ENCODE data around the gene CLN6. TPM values are rescaled to one million over a fixed set of nuclear protein-coding genes. Genes with fewer than 3 reads are reported as not detected.
"Not testable (repeated sequence)": the region's sequence is repeated elsewhere in the genome, so short reads cannot be mapped to it uniquely, and the experiment has no call there.

CLN6 gene
- polyA plus RNA-seq, 1 donor = 19.5 TPM

DNA sequence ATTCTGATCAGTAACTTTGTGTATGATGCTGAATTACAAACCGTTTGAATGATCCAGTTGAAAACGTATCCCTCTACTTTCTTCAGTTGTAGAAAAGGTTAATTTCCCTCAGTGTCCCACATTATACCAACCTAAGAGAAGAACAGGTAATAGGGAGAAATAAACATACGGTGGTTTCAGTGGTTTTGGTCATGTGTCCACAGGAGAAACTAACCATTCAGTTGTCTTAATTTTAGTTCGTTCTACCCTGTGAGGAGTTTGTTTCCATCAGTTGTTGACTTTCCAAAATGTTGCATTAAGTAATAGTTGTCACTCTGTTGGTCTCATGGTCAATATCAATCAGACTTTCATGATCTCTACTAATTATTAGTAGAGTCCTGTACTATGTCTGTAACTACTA is 39.5 kb downstream of the CLN6 start:
- no peak for DNase-seq (ENCODE audit: low read depth)

DNA sequence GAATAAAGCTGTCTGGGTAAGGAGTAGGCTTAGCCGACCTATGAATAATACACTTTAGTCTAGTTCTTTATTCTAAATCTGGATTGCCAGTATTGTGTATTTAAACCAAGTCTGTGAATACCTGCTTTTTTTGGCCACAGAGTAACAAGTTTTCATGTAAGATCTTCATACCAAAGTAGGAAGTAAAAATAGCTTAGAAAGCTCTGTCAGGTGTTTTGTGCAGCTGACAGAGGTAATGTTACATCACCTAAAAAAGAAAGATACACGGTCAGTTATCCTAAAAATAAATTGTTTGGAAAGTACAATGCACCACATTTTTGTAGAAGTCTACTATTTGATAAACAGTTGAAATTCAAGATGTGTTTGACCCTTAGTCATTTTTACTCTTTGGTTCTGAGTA is 40.9 kb downstream of the CLN6 start:
- no peak for DNase-seq (ENCODE audit: low read depth)

DNA sequence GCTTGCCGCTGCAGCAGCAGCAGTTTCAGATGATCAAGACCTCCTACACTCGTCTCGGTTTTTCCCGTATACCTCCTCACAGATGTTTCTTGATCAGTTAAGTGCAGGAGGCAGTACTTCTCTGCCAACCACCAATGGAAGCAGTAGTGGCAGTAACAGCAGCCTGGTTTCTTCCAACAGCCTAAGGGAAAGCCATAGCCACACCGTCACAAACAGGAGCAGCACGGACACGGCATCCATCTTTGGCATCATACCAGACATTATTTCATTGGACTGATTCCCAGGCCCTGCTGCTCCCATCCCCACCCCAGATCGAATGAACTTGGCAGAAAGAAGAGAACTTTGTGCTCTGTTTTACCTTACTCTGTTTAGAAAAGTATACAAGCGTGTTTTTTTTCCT is 42.0 kb downstream of the CLN6 start:
- DNase-seq (ENCODE audit: low read depth) = peak; percentile 55

DNA sequence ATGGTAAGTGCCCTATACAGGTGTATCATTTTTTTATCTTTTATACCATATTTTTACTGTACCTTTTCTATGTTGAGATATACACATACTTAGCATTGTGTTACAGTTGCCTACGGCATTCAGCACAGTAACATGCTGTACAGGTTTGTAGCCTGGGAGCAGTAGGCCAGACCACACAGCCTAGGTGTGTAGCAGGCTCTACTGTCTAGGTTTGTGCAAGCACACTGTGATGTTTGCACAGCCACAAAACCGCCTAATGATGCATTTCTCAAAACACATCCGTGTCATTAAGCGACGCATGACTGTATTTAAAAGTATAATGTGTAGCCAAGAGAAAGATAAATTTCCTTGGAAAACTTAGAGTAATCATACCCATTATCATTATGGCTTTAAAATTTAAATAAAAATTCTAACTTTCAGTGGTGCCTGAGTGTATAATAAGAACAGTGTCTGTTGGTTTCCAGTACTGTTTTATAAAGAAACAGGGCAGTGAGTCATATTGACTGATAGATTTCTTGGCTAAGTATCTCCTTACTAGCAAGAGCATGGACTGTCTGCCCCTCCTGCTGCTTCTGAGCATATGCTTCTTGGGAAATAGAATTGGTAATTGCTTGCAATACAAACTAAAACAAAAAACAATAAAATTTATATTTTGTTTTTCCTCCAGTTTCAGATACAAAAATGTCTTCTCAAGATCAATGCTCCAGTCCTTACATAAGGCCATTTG is 42.7 kb downstream of the CLN6 start:
- DNase-seq (ENCODE audit: low read depth) = no peak

DNA sequence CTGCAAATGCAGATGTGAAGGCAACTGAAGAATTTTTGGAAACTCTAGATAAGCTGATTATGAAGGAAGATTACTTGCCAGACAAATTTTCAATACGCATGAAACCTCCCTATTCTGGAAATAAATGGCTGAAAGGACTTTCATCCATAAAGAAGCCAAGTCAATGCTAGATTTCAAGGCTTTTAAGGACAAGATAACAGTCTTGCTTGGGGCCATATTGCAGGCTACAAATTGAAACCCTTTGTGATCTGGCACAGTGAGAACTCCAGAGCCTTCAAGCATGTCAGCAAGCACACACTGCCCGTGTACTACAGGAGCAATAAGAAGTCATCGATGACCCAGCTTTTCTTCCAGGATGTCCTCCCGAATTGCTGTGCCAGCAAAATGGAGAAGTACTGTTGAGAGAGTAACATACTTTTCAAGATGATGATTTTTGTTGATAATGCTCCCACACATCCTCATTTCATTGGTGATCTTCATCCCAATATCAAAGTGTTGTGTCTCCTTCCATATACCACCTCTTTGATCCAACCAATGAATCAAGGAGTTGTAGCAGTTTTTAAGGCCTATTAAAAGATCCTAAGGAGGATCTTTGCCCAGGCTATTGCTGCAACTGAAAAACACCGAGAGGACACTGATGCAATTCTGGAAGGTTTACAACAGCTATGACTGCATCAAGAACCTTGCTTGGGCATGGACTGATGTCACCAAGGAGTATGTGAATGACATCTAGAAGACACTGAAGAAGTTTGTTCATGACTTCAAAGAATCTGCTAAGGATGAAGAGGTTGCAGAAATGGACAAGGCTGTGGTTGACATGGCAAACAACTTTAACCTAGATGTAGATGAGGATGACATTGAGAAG is 44.7 kb downstream of the CLN6 start:
- no peak for DNase-seq (ENCODE audit: low read depth)

DNA sequence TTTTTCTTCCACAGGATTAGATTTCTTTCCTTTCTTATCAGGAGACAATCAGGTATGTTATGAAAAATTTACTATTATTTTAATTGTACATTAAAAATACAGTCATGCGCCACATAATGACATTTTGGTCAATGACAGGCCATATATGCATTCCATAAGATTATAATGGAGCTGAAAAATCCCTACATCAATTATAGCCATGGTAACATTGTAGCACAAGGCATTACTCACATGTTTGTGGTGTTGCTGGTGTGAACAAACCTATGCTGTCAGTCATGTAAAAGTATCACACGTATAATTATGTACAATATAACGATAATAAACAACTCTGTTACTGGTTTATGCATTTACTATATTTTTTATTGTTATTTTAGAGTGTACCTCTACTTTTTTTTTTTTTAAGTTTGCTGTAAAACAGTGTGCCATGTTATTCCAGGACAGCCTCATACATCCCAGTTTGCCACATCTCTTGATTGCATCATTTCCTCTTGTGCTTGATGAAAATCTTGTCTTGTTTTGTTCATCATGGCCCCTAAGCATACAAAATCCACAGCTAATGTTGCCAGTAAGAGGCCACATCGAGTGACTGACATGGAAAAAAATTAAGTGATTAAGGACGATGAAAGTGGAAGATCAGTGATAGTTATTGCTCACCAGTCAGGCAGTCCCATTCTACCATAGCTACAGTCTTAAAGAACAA is 45.8 kb downstream of the CLN6 start:
- no peak for DNase-seq (ENCODE audit: low read depth)

DNA sequence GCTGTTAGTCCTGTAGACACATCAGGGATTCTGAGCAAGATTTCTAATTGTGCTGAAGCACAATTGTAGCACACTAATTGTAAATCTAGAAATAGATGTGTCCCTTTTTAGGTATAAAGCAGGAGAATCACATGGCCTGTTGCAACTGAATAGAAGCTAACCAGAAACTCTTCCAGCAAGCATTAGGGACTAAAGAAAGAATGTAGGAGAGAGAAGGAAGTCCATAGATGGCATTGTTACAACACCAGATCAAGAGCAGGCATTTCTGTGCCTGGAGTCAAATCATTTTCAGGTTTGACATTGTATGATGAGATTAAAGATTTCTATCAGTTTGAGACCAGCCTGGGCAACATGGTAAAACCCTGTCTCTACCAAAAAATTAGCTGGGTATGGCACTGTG is 51.8 kb downstream of the CLN6 start:
- no peak for DNase-seq (ENCODE audit: low read depth)

DNA sequence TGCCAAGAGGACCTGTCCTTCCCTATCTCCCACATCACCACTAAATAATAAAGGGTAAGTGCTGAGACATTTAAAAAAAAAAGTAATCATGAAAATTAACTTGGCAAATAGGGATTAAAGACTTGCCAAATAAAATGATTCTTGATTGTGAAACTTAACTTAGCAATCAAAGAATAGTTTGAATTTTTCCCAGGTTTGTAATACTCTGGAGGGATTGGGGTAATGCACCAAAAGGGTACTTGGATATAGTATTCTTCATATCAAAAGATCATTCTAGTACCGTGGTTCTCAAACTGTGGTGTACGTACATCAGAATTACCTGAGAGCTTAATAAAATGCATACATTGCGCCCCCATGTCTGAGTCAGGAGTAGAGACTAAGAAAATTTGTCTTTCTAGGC is 52.9 kb downstream of the CLN6 start:
- no peak for DNase-seq (ENCODE audit: low read depth)

DNA sequence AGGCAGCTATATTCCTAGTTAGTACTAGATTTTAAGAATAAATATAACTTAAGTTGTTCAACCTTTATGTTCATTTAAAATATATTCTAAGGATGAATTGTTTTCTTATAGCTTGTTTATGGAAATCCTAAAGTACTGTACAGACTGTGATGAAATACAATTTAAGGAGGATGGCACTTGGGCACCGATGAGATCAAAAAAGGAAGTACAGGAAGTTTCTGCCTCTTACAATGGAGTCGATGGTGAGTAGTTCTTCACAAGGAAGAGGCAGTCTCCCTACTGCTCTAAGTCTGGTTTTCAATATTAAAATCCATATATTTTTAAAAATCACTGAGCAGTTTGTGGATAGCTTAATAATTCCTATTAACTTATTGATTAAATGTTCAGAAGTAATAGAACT is 54.0 kb downstream of the CLN6 start:
- DNase-seq (ENCODE audit: low read depth) = no peak

DNA sequence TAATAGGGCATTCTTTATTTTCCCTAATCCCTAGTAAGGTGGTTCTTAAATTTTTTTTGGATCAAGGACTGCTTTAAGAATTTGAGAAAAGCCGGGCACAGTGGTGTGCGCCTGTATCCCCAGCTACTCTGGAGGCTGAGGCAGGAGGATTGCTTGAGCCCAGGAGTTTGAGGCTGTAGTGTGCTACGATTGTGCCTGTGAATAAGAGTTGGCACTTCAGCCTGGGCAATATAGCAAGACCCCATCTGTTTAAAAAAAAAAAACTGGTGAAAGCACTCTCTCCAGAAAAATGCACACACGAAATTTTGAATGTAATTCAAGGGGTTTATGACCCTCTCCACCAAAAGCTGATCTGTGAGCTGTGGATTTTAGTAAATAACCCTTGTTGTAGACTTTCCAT is 56.4 kb downstream of the CLN6 start:
- no peak for DNase-seq (ENCODE audit: low read depth)

DNA sequence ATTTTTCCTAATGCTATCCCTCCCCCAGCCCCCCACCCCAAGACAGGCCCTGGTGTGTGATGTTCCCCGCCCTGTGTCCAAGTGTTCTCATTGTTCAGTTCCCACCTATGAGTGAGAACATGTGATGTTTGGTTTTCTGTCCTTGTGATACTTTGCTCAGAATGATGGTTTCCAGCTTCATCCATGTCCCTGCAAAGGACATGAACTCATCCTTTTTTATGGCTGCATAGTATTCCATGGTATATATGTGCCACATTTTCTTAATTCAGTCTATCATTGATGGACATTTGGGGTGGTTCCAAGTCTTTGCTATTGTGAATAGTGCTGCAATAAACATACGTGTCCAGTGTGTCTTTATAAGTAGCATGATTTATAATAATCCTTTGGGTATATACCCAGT is 57.5 kb downstream of the CLN6 start:
- DNase-seq (ENCODE audit: low read depth) = not testable (repeated sequence)

DNA sequence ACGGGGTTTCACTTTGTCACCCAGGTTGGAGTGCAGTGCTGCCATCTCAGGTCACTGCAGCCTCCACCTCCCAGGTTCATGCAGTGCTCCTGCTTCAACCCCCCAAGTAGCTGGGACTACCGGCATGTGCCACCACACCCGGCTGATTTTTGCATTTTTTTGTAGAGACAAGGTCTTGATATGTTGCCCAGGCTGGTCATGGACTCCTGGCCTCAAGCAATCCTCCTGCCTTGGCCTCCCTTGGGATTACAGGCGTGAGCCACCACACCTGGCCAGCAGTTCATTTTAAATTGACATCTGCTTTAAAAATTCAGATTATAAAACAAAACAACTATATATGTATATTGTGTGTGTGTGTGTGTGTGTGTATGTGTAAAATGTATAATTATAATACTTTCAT is 62.7 kb downstream of the CLN6 start:
- DNase-seq (ENCODE audit: low read depth) = no peak

DNA sequence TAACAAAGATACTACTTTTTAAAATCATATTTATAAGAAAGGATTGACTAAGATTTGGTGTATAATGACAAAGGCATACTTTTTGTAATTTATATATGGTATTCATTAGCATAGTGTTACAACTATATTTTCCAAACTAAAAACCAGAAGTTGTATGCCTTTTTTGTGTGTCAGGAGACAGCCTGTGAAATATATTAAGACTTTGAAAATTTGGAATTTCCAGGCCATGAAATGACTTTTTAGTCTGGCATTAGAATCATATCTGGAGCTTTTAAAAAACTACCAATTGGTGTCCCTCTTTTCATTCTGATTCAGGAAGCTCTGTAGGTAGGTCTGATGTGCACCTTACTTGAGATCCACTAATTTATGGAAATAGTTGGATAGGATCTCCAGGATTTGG is 66.3 kb downstream of the CLN6 start:
- no peak for DNase-seq (ENCODE audit: low read depth)

DNA sequence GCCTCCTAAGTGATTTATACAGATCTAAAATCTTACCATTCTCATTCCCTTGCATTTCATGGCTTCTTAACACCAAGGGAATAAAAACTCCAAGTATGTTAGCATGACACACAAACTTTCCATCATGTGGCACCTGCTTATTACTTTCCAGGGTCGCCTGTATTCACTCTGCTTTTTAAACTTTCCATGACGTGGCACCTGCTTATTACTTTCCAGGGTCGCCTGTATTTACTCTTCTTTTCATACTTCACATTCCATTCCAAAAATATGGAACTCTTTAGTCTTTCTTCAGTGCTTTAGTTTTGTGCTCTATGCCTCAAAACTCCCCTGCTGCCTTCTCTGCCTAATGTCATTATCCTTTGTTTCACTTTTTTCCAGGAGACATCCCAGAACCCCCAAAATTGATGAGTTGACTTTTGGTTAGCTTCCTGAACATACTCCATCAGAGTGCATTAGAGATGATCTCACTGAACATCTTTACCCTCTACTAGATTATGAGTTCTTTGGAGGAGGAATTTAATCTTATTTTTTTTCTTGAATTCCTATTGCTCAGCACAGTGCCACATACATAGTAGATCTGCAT is 71.4 kb downstream of the CLN6 start:
- DNase-seq (ENCODE audit: low read depth) = no peak

DNA sequence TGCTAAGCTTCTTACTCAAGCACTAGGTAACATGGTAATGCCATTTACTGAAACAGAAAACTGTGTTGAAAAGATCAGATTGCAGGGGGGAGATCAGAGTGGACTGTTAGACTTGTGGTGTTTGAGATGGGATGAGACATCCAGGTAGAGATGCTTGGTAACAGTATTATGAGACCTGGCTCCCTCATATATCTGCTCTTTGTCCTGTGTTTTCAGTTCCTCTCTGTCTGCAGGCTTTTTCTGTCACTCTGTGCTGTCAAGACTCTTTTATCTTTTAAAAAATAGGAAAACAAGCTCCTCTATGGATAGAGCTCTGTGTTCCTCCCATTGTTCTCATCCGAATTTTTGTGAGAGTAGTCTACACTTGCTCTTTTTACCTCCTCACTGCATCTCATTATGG is 72.5 kb downstream of the CLN6 start:
- no peak for DNase-seq (ENCODE audit: low read depth)

Other genes starting within 250 kb of the CLN6 start
- 31.8 TPM for gene PIAS1, start 175.4 kb downstream of the CLN6 start, polyA plus RNA-seq (ENCODE audit: insufficient read length)
- 8.7 TPM for gene CALML4, start 24.4 kb downstream of the CLN6 start, polyA plus RNA-seq (ENCODE audit: insufficient read length)
- gene FEM1B, start 48.0 kb upstream of the CLN6 start, polyA plus RNA-seq (ENCODE audit: insufficient read length) = 41.0 TPM
- gene ITGA11, start 202.4 kb upstream of the CLN6 start, polyA plus RNA-seq (ENCODE audit: insufficient read length) = 3.7 TPM